HepG2 (cell line): Measurements from ENCODE around the gene RRAD. TPM values are rescaled to one million over a fixed set of nuclear protein-coding genes. Genes with fewer than 3 reads are reported as not detected.
A peak's percentile ranks its signal among the peaks of the same experiment; 100 is the strongest.

Experiments used
- ATAC-seq: fragments of 200-7000 bp; cut with Tn5 transposase; 3 replicates; pipeline ENCODE4 v1.9.1; 2020; ENCODE audit warnings: mild to moderate bottlenecking, moderate library complexity
- BruUV-seq: library from RNA; stranded (reverse); fragments of 400-500 nt; replicated peaks from 2 replicates; lab custom pipeline; 2021; lab: Mats Ljungman, UMichigan
- CTCF ChIA-PET: fragments of 300-600 bp; formaldehyde crosslinking; extraction: SDS; loops from one replicate; lab custom pipeline; 2021; ENCODE audit warnings: low total read pairs, inconsistent platforms, low intra/inter-chr PET ratio; lab: Yijun Ruan, JAX
- POLR2A ChIA-PET: fragments of 350-600 bp; sonication (Branson Sonifier 250); formaldehyde crosslinking; loops from one replicate; lab custom pipeline; 2020; ENCODE audit warnings: antibody characterized with exemption, inconsistent platforms; lab: Yijun Ruan, JAX
- DNase-seq: peaks from one replicate; pipeline ENCODE4 v3.0.0-alpha.2; 2015; ENCODE audit warnings: low spot score
- FAIRE-seq: peaks from 3 replicates; lab custom pipeline; 2011; peaks lifted over from hg19 to GRCh38; lab: Jason Lieb, UNC
- H2AFZ ChIP-seq: one replicate; pipeline ENCODE4 v1.6.1; 2011; ENCODE audit warnings: low read length, inconsistent platforms
- H3K27ac ChIP-seq: fragments of 300-600 bp; 3 replicates; pipeline ENCODE4 v1.8.0; 2011; ENCODE audit warnings: mixed run types, mild to moderate bottlenecking, mixed read lengths, low read length, inconsistent platforms; ENCODE audit not compliant: insufficient read depth; ENCODE audit errors: extremely low read length
- H3K27me3 ChIP-seq, 2 experiments: fragments of 200-600 bp in 1 of 2; 2 replicates in 1 of 2; 3 replicates in 1 of 2; pipeline versions ENCODE4 v1.6.0 to v1.8.0; 2011; ENCODE audit warnings: low read length in 2 of 2, mild to moderate bottlenecking in 2 of 2, moderate library complexity in 2 of 2, inconsistent platforms in 1 of 2; ENCODE audit not compliant: insufficient read depth in 2 of 2, control insufficient read depth in 1 of 2
- H3K36me3 ChIP-seq, 2 experiments: fragments of 200-600 bp in 1 of 2; replicated peaks in 1 of 2; 2 replicates in 1 of 2; 3 replicates in 1 of 2; pipeline versions ENCODE4 v1.5.1 to v1.8.0; 2011; ENCODE audit warnings: low read length in 2 of 2, inconsistent platforms in 1 of 2; ENCODE audit not compliant: insufficient read depth in 2 of 2, control insufficient read depth in 1 of 2
- H3K4me1 ChIP-seq: 2 replicates; pipeline ENCODE4 v1.5.1; 2012; ENCODE audit warnings: low read length, inconsistent platforms; ENCODE audit not compliant: insufficient read depth
- H3K4me2 ChIP-seq: 2 replicates; pipeline ENCODE4 v1.6.0; 2011; ENCODE audit warnings: low read depth, low read length, inconsistent platforms
- H3K4me3 ChIP-seq, 3 experiments: fragments of 200-600 bp in 1 of 3; sonication (generic), shearing (Covaris generic) in 1 of 3; replicated peaks in 1 of 3; 2 replicates each; pipeline ENCODE4 v1.5.1; 2011 to 2016; ENCODE audit warnings: low read length in 3 of 3, inconsistent platforms in 2 of 3, low read depth in 2 of 3, mild to moderate bottlenecking in 2 of 3, control low read depth in 1 of 3, mixed read lengths in 1 of 3; ENCODE audit not compliant: insufficient read depth in 1 of 3
- H3K79me2 ChIP-seq: one replicate; pipeline ENCODE4 v1.6.1; 2011; ENCODE audit warnings: low read length, inconsistent platforms; ENCODE audit not compliant: insufficient read depth
- H3K9ac ChIP-seq: 2 replicates; pipeline ENCODE4 v1.6.0; 2011; ENCODE audit warnings: mild to moderate bottlenecking, low read depth, low read length, inconsistent platforms; ENCODE audit not compliant: insufficient read depth
- H3K9me3 ChIP-seq: 2 replicates; pipeline ENCODE4 v1.5.1; 2012; ENCODE audit warnings: mild to moderate bottlenecking, low read length
- H4K20me1 ChIP-seq: 2 replicates; pipeline ENCODE4 v1.6.0; 2011; ENCODE audit warnings: inconsistent platforms, mild to moderate bottlenecking, low read length, moderate library complexity; ENCODE audit not compliant: insufficient read depth
- CCDC6 ChIP-seq: sonication (generic); formaldehyde crosslinking; IDR thresholded peaks from 2 replicates; pipeline ENCODE4 v1.8.1; 2022; ENCODE audit warnings: mild to moderate bottlenecking, missing genetic modification reagents, moderate library complexity
- MXI1 ChIP-seq: IDR thresholded peaks from 3 replicates; pipeline ENCODE4 v1.6.1; 2012; ENCODE audit warnings: low read depth, low read length, inconsistent platforms, borderline replicate concordance
- SMC3 ChIP-seq: IDR thresholded peaks from 2 replicates; pipeline ENCODE4 v1.6.1; 2011; ENCODE audit warnings: low read length, improper control_type of control experiment
- SRSF1 ChIP-seq: fragments of 200-400 bp; formaldehyde crosslinking; optimal IDR thresholded peaks from 2 replicates; pipeline ENCODE3; 2017; ENCODE audit warnings: mild to moderate bottlenecking, low read depth, low read length, moderate library complexity
- THRA ChIP-seq: sonication (generic); formaldehyde crosslinking; IDR thresholded peaks from 2 replicates; pipeline ENCODE4 v1.4.0; 2020; ENCODE audit warnings: missing genetic modification reagents, borderline replicate concordance
- ZNF263 ChIP-seq: sonication (generic); formaldehyde crosslinking; IDR thresholded peaks from 2 replicates; pipeline ENCODE4 v1.4.0; 2020; ENCODE audit warnings: missing genetic modification reagents
- ZNF768 ChIP-seq: sonication (generic); formaldehyde crosslinking; IDR thresholded peaks from 2 replicates; pipeline ENCODE4 v1.4.0; 2020; ENCODE audit warnings: missing genetic modification reagents
- ZNF790 ChIP-seq: sonication (generic); formaldehyde crosslinking; IDR thresholded peaks from 2 replicates; pipeline ENCODE4 v1.8.0; 2022; ENCODE audit warnings: missing genetic modification reagents, mild to moderate bottlenecking, borderline replicate concordance
- WGBS: methylation state at CpG from one replicate; pipeline ENCODE4 v1.1.6; 2017; ENCODE audit warnings: low lambda C conversion rate; 5-methylcytosine and 5-hydroxymethylcytosine counted together
- in situ Hi-C: cut with HindIII; loops from 2 replicates; pipeline ENCODE4 v1.10.0; 2017; ENCODE audit warnings: low pct_unique_long_range_greater_than_20kb; ENCODE audit not compliant: extremely low pct_ligation_motif_present
- intact Hi-C: fragments of 100-400 bp; cut with micrococcal nuclease; formaldehyde crosslinking; loops from one replicate; pipeline ENCODE4 v1.10.0; 2022; ENCODE audit not compliant: unreplicated experiment
- polyA plus RNA-seq, 8 experiments: library from polyadenylated mRNA; depleted of rRNA in 3 of 8; stranded (reverse) in 7 of 8; unstranded in 1 of 8; fragments of >200 nt; fragmentation: Illumina TruSeq in 4 of 8; extraction: Trizol in 4 of 8; gene quantifications; 2 replicates each; pipeline versions ENCODE4 v1.2.1 to v1.2.3, GENCODE V29; 2011 to 2016; ENCODE audit warnings: low read depth in 4 of 8, missing spikeins in 1 of 8, mixed read lengths in 1 of 8; ENCODE audit not compliant: insufficient read depth in 1 of 8
- total RNA-seq, 5 experiments: library from RNA; depleted of rRNA; stranded (reverse); fragments of >200 nt; fragmentation: Illumina TruSeq; extraction: Trizol; gene quantifications; 2 replicates each; pipeline ENCODE4 v1.2.3, GENCODE V29; 2016; ENCODE audit warnings: low read depth in 1 of 5

The RRAD gene
- total and polyA plus RNA-seq, 2 of the 13 experiments (the other 11 are each of a cell fraction or from before 2014, with no cell fraction given): 0.80 to 1.1 TPM

- TF ChIP-seq THRA (CRISPR knock-in tag) (peak; percentile 90; the same call in 1 of the 2 replicates), CCDC6 (CRISPR knock-in tag) (no peak), SRSF1 (no peak)
Observed at GRCh38 chr16:66878067-66878466, 47.3 kb downstream of the RRAD start (continued).

- H3K9ac ChIP-seq: no peak overlapping the region
- no peaks in the 10 kb centered on the region for H3K36me3 ChIP-seq
- DNase-seq: no peak
- peak overlapping the region; percentile 36; the same call in 1 of the 2 replicates for H3K4me2 ChIP-seq
- H3K4me1 ChIP-seq: peaks cover 45% of the 10 kb centered on the region
- H3K9me3 ChIP-seq: no peaks in the 10 kb centered on the region
- peak; percentile 11; the same call in 1 of the 3 replicates for ATAC-seq
- BruUV-seq: no TSS peak
- no peak overlapping the region for H3K27ac ChIP-seq
- H3K79me2 ChIP-seq: no peaks in the 10 kb centered on the region
- POLR2A ChIA-PET: interaction anchor here (0.6 to 1.6 kb wide), 2 partner anchors 44 to 184 kb away, joined by 3 to 5 read pairs; partner anchors contain the start of gene NAE1
- in situ Hi-C loops (loop anchor here (25.0 kb wide), 1 partner anchor 462 kb away; no protein-coding TSS in a partner anchor), intact Hi-C loops (loop anchor here (5.0 kb wide), 1 partner anchor 212 kb away; no protein-coding TSS in a partner anchor)
- peak; percentile 26 for FAIRE-seq
- CTCF ChIA-PET: no interaction called here
- H4K20me1 ChIP-seq: no peaks in the 10 kb centered on the region
- peaks cover 0 to 8% of the 10 kb centered on the region in 2 experiments; a peak in 2 of 5 replicates for H3K27me3 ChIP-seq
- H3K4me3 ChIP-seq: no peak overlapping the region
- TF ChIP-seq ZNF790 (CRISPR knock-in tag) (no peak), SMC3 (no peak), MXI1 (no peak), ZNF768 (CRISPR knock-in tag) (no peak), ZNF263 (CRISPR knock-in tag) (peak; percentile 58; the same call in 1 of the 2 replicates)
- TF ChIP-seq, all 625 proteins: peak for 1
- no peak overlapping the region for H2AFZ ChIP-seq
- WGBS: 0% methylated on average over 1 of the region's 1 CpG
Observed at GRCh38 chr16:66874079-66874775, 51.1 kb downstream of the RRAD start.
